NCI-H460 (cell line): ENCODE data around the gene NAXD. TPM values are rescaled to one million over a fixed set of nuclear protein-coding genes. Genes with fewer than 3 reads are reported as not detected.
"Not testable (repeated sequence)": the region's sequence is repeated elsewhere in the genome, so short reads cannot be mapped to it uniquely, and the experiment has no call there.

Experiments used
- DNase-seq: peaks from one replicate; pipeline ENCODE4 v3.0.0-alpha.2; 2016; ENCODE audit warnings: low read depth; ENCODE audit errors: extremely low read depth
- total RNA-seq: library from RNA; depleted of rRNA; stranded (reverse); fragments of >200 nt; shearing (Covaris generic); gene quantifications from 2 replicates; pipeline ENCODE4 v1.2.3, GENCODE V29; 2014

The NAXD gene
- total RNA-seq, 1 experiment from 2014 or later: 20.9 TPM

DNA sequence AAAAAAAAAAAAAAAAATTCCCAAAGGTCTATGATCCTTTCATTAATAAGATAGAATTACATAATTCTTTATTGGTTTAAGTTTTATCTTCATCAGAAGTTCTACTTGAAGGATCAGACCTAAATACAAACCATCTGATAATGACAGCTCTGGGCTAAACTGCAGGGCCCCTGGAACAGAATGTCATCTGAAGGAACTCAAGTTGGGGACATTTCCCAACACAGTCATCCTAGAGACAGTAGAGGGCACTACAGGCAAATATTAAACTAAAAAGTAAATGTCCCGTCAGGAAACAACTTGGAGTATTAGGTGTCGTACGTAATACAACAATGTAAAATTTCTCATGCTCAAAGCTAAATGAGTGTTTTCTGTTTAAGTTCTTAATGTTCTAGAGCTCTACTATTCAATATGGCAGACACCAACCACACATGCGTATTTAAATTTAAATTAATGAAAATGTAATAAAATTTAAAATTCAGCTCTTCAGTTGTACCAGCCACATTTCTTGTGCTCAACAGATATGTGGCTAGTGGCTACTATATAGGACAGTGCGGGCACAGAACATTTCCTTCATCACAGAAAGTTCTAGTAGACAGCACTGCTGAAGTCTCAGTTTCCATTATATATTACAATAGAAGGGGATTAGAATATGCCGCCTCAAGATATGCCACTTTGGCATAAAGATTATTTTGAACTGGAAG, 21.8 kb upstream of the NAXD start:
- DNase-seq: peak; percentile 66

- DNase-seq: no peak
Observed at GRCh38 chr13:110597041-110597689, 18.2 kb upstream of the NAXD start.

DNA sequence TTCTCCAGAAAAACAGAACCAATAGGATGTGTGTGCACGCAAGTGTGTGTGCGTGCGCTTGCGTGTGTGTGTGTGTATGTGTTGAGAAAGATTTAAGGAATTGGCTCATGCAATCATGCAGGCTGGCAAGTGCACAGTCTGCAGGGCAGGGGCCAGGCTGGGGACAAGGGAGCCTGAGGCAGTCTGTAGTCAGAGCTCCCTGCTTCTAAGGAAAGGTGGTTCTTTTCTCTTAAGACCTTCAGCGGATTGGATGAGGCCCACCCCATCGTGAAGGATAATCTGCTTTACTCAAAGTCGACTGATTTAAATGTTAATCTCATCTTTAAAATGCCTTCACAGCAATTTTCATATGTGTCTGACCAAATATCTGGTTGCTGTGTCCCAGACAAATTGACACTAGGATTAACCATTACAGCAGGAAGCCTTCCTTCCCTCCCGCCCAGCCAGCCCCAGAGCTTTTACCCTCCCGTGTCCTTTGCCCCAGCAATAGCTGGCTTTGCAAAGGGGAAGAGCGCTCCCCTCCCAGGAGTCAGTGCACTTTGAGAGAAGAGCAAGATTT, 15.0 kb upstream of the NAXD start:
- DNase-seq: no peak

GRCh38 chr13:110600980-110601379, 14.4 kb upstream of the NAXD start:
- DNase-seq: no peak

GRCh38 chr13:110605132-110605531, 10.2 kb upstream of the NAXD start:
- DNase-seq: no peak

DNA sequence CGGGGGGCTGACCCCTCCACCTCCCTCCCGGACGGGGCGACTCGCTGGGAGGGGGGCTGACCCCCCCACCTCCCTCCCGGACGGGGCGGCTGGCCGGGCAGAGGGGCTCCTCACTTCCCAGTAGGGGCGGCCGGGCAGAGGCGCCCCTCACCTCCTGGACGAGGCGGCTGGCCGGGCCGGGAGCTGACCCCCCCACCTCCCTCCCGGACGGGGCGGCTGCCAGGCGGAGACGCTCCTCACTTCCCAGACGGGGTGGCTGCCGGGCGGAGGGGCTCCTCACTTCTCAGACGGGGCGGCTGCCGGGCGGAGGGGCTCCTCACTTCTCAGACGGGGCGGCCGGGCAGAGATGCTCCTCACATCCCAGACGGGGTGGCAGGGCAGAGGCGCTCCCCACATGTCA, 9.1 kb upstream of the NAXD start:
- not testable (repeated sequence) for DNase-seq

DNA sequence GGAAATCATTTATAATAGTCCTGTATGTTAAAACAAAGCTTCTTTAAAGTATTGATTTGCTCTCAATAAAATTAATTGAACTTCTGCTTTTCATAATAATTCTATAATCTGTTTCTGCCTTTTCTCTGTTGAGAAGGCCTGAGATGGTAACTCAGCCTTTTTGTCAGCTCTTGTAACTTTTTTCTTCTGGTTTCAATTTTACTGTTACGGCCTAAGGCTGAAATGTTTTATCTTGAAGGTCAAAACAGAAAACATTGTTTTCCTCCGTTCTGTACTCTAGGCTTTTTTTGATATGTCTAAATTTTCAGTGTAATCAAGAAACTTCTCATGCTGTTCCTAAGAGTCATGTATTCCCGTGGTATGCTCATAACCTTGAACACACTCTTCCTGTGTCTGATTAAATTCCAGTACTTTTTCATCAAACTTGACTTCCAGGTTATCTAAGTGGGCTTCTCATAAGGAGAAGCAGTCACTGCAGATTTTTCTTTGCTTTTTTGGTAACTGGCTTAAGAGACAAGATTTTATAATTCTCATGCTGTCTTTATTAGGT, 7.6 kb upstream of the NAXD start:
- no peak for DNase-seq

DNA sequence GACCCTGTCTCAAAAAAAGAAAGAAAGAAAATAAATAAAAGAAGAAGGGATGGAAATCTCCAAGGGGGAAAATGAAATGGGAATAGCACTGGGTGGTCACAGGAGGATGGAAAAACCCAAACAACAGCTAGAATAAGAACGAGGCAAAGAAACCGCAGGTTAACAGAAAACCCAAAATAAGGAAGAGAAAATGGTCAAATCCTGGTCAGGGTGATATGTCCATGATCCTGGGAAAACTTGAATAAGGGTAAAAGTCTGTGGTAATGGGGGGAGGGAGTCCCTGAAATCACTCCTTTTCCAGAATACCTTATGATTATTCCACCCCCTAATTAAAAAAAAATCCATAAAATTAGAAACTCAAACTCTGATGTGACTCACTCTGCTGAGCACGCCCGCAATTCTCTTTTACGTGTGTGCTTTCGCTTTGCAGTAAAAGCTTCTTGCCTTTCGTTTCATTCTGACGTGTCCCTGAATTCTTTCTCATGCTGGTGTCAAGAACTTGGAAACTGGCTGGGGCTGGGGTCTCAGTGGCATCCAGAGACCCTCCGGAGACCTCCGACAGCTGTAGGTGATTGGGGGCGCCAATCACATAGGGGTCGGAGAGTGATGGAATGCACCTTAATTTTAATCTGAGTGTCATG, 4.3 kb upstream of the NAXD start:
- DNase-seq: peak; percentile 48

DNA sequence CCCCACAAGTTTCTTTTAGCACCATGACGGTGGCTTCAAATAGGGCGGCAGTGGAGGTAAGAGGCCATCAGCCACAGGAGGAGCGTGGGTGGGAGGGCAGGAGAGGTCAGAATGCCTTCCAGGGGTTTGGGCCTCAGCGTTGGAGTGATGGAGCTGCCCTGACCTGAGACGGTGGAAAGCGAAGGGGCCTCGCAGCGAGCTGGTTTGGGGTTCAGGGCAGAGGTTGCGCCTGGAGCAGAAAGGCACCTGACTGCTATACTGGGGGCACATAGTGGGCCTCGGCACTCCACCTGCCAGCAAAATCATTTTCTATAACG, 382 bp upstream of the NAXD start:
- DNase-seq: no peak

DNA sequence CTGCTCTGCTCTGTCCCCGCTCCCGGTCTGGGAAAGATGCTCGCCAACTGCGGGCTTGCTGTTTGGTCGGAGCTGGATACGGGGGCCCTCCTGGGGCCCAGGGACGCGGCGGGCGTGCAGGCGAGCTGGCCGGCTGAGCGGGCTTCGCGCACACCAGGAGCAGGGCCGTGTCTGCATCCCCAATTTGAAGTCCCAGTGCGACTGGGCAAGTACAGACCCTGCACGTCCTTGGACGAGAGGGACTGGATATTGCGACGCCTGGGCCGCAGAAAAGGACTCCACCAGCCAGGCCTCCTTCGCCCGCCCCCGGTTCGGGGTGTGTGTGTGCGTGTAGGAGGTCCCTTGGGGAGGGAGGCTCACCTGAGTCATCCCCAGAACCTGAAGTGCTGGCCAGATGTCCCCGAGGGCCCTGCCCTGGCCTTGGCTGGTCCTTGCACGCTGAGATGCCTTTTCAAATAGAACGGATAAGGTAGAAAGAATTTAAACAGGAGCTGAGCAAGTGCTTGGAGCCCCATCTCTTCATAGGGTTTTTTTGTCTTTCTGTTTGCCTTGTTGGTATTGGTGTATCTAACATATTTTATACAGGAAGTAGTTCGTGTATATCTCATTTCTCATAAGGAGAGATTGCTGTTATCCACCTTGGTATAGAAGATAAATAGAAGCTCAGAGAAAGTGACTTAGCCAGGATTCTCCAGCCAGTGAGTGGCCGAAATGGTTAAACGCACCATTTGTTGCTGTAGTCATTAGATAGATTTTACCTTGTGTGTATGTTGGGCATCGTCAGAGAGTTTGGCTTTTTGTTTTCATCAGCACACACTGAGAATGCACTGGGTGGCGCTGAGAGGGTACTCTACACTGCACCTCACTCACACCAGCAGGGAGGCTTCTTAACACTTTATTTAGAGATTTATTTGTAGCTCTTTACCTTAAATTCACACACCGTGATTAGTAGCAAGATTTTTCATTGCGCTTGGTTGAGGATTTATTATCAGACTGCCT, 1.1 kb downstream of the NAXD start:
- no peak for DNase-seq

- no peak for DNase-seq
Observed at GRCh38 chr13:110617321-110618072, 2.2 kb downstream of the NAXD start.

DNA sequence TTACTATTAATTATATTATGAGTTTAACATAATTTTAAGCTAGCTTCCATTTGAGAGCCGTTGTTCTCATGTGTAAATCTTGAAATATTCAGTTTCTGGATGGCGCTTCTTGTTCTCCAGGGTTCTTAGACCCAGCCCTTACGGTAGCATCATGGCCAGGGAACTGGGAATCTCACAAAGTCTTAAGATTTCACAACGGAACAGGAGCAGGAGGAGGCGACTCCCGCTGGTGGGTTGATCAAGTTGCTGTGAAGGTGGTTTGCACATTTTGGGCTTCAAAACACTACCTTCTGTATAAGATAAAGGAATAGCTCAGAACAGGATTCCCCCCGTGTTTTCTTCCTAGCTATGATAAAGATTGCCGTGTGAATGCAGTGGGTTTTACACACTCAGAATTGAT, 2.8 kb downstream of the NAXD start:
- no peak for DNase-seq

- no peak for DNase-seq
Observed at GRCh38 chr13:110618780-110619179, 3.4 kb downstream of the NAXD start.

GRCh38 chr13:110620596-110620995, 5.3 kb downstream of the NAXD start:
- no peak for DNase-seq

DNA sequence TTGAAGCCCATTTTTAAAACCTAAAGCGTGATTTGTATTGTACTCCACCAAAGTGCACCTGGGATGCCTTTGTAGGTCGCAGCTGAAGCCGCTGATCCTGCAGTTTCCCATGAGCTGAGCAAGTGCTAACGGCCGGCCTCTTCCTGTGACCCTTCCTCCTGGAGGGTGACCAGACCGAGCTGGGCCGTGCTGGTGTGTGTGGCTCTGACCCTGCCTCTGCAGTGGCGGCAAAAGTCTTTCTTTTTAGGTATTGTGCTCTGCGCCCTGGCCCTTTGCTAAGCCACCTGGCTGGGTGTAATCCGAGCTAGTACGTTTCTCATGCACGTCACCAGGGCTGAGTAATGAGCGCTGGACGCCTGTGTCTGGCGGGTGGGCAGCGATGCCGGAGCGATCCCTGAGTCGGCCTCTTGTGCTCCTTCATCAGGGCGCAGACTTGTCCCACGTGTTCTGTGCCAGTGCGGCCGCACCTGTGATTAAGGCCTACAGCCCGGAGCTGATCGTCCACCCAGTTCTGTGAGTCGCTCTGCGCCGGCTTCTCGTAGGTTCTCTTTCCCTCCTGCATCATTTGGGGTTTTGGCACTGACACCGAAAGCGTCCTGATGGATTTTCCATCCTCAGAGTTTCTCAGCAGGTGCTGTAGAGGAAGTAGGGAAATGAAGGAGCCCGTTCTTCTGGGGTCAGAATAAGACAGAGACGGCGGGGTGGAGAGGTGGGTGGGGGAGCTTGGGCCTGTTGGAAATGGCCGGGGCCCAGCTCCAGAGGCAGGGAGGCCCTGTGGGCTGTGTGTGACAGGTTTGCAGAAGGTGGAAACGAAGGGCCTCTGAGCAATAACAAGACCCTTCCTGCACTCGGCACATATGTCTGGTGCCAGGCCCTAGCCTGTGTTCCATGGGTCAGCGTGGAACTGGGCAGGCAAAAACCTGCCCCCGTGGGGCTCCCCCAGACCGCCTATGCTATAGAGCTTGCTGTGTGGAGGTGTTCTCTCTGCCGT, 9.7 kb downstream of the NAXD start:
- no peak for DNase-seq

DNA sequence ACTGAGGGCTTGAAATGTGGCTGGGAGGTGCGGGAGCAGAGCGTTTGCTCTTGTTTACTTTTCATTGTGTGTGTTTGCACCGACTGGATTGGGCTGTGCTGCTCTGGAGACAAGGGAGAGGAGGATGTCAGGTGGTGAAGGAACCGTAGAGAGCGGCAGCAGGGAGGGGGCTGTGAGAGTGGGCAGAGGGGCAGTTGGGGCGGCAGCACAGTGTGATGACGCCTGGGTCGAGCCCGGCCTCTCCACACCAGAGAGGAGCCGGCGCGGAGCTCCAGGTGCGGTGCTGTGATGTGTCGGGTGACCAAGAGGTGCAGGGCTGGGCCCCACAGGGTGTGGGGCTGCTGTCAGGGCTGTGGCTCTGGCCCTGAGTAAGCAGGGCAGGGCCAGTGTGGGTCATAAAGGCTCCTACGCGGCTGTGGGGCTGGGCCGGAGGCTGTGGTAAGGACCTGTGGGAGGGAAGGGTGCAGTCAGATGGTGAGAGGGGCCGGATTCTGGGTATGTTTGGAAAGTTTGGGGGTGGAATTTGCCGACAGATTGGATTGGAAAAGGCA, 10.5 kb downstream of the NAXD start:
- no peak for DNase-seq

- no peak for DNase-seq
Observed at GRCh38 chr13:110626521-110626920, 11.2 kb downstream of the NAXD start.

GRCh38 chr13:110627351-110627750, 12.0 kb downstream of the NAXD start:
- no peak for DNase-seq
